ENCODE data around the gene LDLRAD2.
"Not testable (repeated sequence)": the region's sequence is repeated elsewhere in the genome, so short reads cannot be mapped to it uniquely, and the experiment has no call there.

LDLRAD2 gene

GRCh38 chr1:21823980-21824702 lies 12.1 kb downstream of the LDLRAD2 start:
- DNase-seq (ENCODE audit: low read depth in 2 of 2) = no peak

DNA sequence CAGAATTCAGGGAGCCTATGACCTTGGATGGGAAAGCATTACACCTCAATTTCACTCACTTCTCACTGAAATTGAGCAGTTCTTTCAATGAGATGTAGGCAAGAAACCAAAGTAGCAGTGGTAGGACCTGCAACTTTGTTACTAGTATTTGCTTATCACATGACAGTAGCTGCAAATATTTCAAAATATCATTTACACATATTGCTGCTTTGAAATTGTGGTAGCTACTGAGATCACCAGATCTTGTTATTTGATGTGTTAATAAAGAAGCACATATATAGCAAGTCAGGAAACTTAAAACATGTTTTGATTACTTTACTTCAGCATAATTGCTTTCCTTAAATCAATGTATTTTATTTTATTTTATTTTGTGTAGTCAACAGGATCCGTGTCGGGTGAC lies 12.9 kb downstream of the LDLRAD2 start:
- DNase-seq (ENCODE audit: low read depth in 2 of 2) = no peak

DNA sequence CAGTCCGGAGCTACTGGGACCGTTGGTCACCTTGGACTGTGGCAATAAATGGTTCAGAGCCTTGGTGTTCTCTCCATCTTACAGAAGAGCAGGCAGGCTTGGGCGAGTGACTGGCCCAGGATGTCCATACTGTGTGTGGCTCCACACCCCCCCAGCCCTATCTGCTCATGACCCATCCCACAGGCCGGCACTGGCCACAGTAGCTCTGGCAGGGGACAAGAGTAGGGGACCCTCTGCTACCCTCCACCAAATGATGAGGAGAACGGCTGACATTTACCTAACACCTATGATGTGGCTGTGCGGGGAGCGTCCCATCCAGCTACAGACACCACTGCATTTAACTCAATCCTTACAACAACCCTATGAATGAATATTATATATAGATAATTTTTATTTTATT lies 13.3 kb downstream of the LDLRAD2 start:
- DNase-seq (ENCODE audit: low read depth in 2 of 2) = no peak

DNA sequence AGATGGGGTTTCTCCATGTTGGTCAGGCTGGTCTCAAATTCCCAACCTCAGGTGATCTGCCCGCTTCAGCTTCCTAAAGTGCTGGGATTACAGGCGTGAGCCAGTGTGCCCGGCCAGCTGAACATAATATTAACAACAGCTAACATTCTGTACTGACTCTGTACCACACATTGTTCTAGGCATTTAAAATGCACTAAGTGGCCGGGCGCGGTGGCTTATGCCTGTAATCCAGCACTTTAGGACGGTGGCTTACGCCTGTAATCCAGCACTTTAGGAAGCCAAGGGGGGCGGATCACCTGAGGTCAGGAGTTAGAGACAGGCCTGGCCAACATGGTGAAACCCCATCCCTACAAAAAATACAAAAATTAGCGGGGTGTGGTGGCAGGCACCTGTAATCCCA lies 14.6 kb downstream of the LDLRAD2 start:
- DNase-seq (ENCODE audit: low read depth in 2 of 2) = not testable (repeated sequence)

- no peak for DNase-seq (ENCODE audit: low read depth in 2 of 2)
Measured at GRCh38 chr1:21827141-21827679, 15.1 kb downstream of the LDLRAD2 start.

GRCh38 chr1:21828075-21828474 lies 16.0 kb downstream of the LDLRAD2 start:
- no peak for DNase-seq (ENCODE audit: low read depth in 2 of 2)

DNA sequence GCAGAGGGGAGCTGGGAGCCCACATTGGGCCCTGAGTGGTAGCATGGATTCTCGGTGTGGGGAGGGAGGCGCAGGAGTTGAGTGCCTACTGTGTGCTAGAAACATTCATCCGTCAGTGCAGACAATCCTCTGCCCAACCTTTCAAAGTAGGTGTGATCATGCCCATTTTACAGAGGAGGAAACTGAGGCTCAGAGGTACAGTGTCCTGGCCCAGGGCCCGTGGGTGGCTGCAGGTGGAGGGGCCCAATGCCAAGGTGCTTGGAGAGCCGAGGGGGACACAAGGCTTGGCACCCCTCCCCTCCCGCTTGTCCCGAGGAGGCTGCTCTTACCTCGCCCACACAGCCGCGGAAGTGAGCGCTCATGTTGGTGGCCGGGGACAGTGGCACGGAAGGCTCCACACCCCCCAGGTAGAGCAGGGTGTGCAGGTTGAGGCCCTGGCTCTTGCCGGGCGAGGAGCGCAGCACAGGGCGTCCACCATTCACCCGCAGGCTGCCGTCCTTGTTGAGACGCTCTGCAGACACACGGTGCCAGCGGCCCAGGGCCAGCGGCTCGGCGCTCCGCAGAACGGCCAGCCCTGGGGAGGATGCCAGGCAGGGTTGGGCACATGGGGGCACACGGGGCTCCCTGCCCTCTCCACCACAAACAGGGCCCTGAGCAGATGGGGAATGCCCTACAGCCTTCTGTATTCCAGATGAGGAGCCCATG lies 16.6 kb downstream of the LDLRAD2 start:
- DNase-seq (ENCODE audit: low read depth in 2 of 2) = no peak

DNA sequence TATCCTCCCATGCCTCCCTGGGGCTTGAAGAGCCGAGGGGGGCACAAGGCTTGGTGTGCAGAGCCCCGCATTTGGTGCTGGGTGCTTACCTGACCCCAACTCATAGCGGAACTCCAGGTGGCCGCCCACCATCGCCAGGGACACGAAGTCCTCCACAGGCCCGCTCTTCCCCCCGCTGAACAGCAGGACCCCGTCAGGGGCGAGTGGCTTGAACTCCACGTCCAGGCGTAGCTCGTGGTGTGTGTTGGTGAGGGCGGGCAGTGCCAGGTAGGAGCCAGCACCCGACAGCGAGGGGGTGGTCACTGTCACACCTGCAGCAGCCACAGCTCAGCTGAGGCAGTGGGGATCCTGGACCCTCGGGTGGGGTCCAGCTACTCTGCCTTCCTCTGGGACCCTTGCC lies 17.2 kb downstream of the LDLRAD2 start:
- DNase-seq (ENCODE audit: low read depth in 2 of 2) = no peak

DNA sequence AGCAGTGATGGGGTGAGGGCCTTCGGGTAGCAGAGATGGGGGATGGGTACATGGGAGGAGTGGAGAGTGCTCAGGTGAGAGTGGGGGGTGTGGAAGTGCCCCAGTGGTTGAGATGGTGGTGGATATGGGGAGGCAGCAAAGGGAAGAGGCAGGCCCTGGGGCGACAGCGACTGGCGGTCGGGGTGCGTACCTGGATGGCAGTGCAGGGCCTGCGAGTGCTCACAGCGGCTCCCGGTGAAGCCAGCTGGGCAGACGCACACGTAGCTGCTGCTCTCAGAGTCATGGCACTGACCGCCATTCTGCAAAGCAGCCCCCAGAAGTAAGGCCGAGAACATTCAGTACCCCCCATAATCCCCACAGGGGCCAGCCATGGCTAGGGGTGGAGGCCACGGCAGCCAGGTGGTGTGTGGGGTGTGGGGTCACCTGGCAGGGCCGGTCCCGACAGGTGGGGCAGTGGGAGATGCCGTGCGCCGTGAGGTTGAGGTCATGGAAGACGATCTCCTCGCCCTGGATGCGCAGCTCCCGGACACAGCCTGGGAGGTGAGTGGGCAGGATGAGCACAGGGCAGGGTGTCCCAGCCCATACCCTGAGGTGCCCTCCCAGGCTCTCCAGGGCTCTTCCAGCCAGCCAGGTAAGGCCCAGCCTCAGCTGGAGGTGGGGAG lies 18.9 kb downstream of the LDLRAD2 start:
- DNase-seq (ENCODE audit: low read depth in 2 of 2) = no peak

- no peak for DNase-seq (ENCODE audit: low read depth in 2 of 2)
Measured at GRCh38 chr1:21831454-21831970, 19.4 kb downstream of the LDLRAD2 start.

GRCh38 chr1:21833392-21833976 lies 21.4 kb downstream of the LDLRAD2 start:
- DNase-seq (ENCODE audit: low read depth in 2 of 2) = no peak

- DNase-seq (ENCODE audit: low read depth in 2 of 2) = no peak
Measured at GRCh38 chr1:21834094-21834493, 22.0 kb downstream of the LDLRAD2 start.

- no peak for DNase-seq (ENCODE audit: low read depth in 2 of 2)
Measured at GRCh38 chr1:21834666-21835065, 22.6 kb downstream of the LDLRAD2 start.

DNA sequence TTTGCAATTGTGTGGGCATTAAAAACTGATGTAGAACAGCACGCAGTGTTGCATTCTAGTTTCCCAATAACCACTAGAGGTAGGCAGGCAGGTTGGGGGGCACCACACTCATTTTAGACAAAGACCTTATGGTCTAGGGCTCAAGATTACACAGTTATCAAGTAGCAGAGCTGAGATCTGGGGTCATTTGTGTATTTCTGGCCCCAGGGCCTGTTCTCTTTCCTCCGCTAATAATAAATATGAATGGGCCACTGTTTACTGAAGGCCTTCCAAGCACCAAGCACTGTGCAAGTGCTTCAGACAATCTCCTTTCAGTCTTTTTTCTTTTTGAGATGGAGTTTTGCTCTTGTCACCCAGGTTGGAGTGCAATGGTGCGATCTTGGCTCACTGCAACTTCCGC lies 23.9 kb downstream of the LDLRAD2 start:
- DNase-seq (ENCODE audit: low read depth in 2 of 2) = no peak

GRCh38 chr1:21836729-21837128 lies 24.7 kb downstream of the LDLRAD2 start:
- DNase-seq (ENCODE audit: low read depth in 2 of 2) = no peak

DNA sequence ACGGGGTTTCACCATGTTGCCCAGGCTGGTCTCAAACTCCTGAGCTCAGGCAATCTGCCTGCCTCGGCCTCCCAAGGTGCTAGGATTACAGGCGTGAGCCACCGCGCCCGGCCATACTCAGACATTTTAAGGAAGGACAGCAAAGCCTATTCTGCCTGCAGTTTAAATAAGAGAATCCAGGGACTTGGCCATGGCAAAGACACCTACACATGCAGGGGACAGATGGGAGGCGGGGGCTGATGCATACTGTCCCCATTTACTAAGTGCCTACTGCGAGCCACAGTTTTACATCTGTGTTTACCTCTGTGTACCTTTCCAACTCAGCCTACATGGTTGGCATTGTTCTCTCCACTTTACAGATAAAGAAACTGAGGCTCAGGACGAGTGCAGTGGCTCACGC lies 25.4 kb downstream of the LDLRAD2 start:
- DNase-seq (ENCODE audit: low read depth in 2 of 2) = no peak

DNA sequence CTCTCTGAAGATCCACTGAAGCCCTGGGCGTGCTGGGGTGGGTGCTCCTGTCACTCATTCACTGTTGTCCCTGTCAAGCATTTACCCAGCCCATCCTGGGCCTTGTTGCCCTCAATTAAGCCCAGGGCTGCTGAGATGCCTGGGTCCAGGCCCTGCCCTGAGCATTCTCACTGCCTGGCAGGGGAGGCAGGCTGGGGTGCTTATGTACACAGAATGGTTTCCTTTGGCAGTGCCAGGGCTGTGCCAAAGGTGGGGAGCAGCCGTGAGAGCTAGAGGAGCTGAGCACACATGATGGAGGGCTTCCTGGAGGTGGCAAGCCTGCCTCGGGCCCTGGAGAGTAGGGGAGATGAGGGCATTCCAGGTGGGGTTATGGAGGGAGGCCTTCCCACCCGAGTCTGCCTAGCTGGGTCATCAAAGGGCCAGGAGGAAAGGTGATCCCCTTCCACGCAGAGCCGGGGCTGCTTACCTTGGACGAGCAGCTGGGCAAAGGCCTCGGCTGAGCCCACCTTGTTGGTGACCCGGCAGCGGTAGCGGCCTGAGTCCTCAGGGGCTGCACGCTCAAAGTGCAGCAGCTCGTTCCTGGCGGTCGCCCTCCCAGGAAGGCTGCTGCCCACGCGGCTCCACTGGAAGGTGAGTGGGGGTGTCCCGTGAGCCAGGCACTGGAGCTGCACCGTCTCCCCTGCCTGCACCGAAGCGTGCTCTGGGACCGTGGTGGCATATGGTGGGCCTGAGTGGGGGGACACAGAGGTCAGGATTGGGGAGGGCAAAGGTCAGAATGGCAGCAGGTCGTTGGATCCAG lies 26.5 kb downstream of the LDLRAD2 start:
- DNase-seq (ENCODE audit: low read depth in 2 of 2) = no peak

- DNase-seq (ENCODE audit: low read depth in 2 of 2) = no peak
Measured at GRCh38 chr1:21839337-21840037, 27.4 kb downstream of the LDLRAD2 start.

GRCh38 chr1:21840981-21841380 lies 28.9 kb downstream of the LDLRAD2 start:
- DNase-seq (ENCODE audit: low read depth in 2 of 2) = no peak

GRCh38 chr1:21841852-21842466 lies 29.9 kb downstream of the LDLRAD2 start:
- no peak for DNase-seq (ENCODE audit: low read depth in 2 of 2)

Measured in stimulated activated CD8-positive, alpha-beta memory T cell treated with anti-CD3 and anti-CD28 coated beads, Interleukin-2, amount 100 ng/mL, for 1 hour (primary cell).